CD4-positive, alpha-beta T cell (primary cell): Measurements from ENCODE around the gene AQP6. TPM values are rescaled to one million over a fixed set of nuclear protein-coding genes. Genes with fewer than 3 reads are reported as not detected.

Experiments
- ATAC-seq: fragments of 200-7000 bp; cut with Tn5 transposase; one replicate; pipeline ENCODE4 v1.10.0; 2022; ENCODE audit warnings: mild to moderate bottlenecking; ENCODE audit not compliant: poor library complexity
- CTCF ChIA-PET: fragments of 350-600 bp; sonication (Branson Sonifier 250); formaldehyde crosslinking; loops from one replicate; lab custom pipeline; 2021; ENCODE audit warnings: antibody characterized with exemption, inconsistent platforms; lab: Charles Lee
- POLR2A ChIA-PET: fragments of 350-600 bp; sonication (Branson Sonifier 250); formaldehyde crosslinking; loops from one replicate; lab custom pipeline; 2021; ENCODE audit warnings: antibody characterized with exemption, inconsistent platforms; lab: Charles Lee
- DNase-seq, 14 experiments: peaks; one replicate each; pipeline ENCODE4 v3.0.0-alpha.2; 2013 to 2020; ENCODE audit warnings: mixed read lengths in 2 of 14
- H3K27ac ChIP-seq, 2 donors: one replicate each; pipeline versions ENCODE4 v1.5.1 to v1.7.0; 2013; ENCODE audit warnings: low read length in 2 of 2, low read depth in 1 of 2, mild to moderate bottlenecking in 1 of 2
- H3K27me3 ChIP-seq, 2 experiments: 1 replicate in 1 of 2; 2 replicates in 1 of 2; pipeline versions ENCODE4 v1.6.1 to v1.7.0; 2013; ENCODE audit warnings: low read length in 2 of 2, control low read depth in 1 of 2, mild to moderate bottlenecking in 1 of 2, moderate library complexity in 1 of 2; ENCODE audit not compliant: insufficient read depth in 2 of 2, control insufficient read depth in 1 of 2
- H3K36me3 ChIP-seq: one replicate; pipeline ENCODE4 v1.6.1; 2013; ENCODE audit warnings: low read length, control low read depth; ENCODE audit not compliant: insufficient read depth
- H3K4me1 ChIP-seq: one replicate; pipeline ENCODE4 v1.6.1; 2013; ENCODE audit warnings: low read length, control low read depth; ENCODE audit not compliant: insufficient read depth
- H3K4me3 ChIP-seq: one replicate; pipeline ENCODE4 v1.5.1; 2013; ENCODE audit warnings: mild to moderate bottlenecking, low read length, moderate library complexity
- H3K9me3 ChIP-seq, 2 experiments: 1 replicate in 1 of 2; 2 replicates in 1 of 2; pipeline versions ENCODE4 v1.6.1 to v1.7.0; 2013; ENCODE audit warnings: low read length in 2 of 2, mild to moderate bottlenecking in 2 of 2, control low read depth in 1 of 2, moderate library complexity in 1 of 2; ENCODE audit not compliant: control insufficient read depth in 1 of 2, insufficient read depth in 1 of 2
- H3K27ac Mint-ChIP-seq: one replicate; pipeline ENCODE4 v1.8.0; 2020; ENCODE audit warnings: mixed read lengths
- H3K27me3 Mint-ChIP-seq: one replicate; pipeline ENCODE4 v1.8.0; 2021; ENCODE audit warnings: mixed read lengths
- H3K36me3 Mint-ChIP-seq: one replicate; pipeline ENCODE4 v1.8.0; 2021; ENCODE audit warnings: low read depth, mixed read lengths
- H3K4me1 Mint-ChIP-seq: one replicate; pipeline ENCODE4 v1.8.0; 2021; ENCODE audit warnings: low read depth, mixed read lengths
- H3K4me3 Mint-ChIP-seq: one replicate; pipeline ENCODE4 v1.8.0; 2020; ENCODE audit warnings: mild to moderate bottlenecking, mixed read lengths
- H3K9me3 Mint-ChIP-seq: one replicate; pipeline ENCODE4 v1.8.0; 2020; ENCODE audit warnings: mixed read lengths
- intact Hi-C, 2 experiments: fragments of 100-400 bp; cut with DNase I in 1 of 2; cut with micrococcal nuclease in 1 of 2; formaldehyde crosslinking; loops; one replicate each; pipeline versions ENCODE4 v1.15.1 to v1.9.0; 2023 to 2025; cut with DNase I, micrococcal nuclease
- total RNA-seq, 174 experiments: library from RNA in 2 of 174; stranded (reverse) in 2 of 174; gene quantifications; one replicate each; pipeline ENCODE4 v1.2.3 and lab custom pipeline; 2021 to 2026
- TF ChIP-seq, protein P1 (sequence below): fragments of 200-600 bp; IDR thresholded peaks from one replicate; pipeline ENCODE4 v1.8.0; 2022; ENCODE audit warnings: antibody characterized with exemption, mild to moderate bottlenecking

AQP6 gene
- total RNA-seq, 2 experiments from 2014 or later: not detected

DNA sequence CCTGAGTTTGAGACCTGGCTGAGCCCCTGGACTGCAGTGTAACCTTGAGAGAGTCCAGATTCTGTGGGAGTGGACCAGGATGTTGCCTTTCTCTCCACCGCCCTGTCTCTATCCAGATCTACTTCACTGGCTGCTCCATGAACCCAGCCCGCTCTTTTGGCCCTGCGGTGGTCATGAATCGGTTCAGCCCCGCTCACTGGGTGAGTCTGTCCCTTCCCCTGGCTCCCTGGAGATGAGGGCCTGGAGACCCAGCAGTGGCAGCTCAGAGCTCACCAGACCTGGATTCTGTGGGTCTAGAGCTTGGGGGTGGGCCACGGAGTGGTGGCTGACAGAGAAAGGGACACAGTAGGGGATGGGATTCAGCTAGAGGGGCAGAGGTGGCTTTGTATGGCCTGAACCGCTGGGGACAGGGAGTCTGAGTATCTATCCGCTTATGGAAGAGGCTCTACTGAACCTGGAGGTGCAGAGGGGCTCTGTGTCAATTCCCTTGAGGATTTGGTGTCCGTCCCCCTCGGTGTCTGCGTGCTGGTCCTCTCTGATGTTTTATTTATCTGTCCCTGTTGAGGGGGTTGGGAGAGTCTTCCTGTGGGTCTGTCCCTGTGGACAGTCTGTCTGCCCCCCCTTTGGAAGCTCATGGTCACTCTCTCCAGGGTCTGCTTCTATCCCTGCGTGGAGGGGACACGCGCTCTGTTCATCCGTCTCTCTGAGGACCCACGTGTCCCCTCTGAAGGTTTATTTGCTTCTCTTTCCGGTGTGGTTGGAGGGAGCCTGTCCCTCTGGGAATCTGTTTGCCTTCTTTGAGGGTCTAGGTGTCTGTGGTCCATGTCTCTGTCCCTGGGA is 8.6 kb upstream of the AQP6 start:
- CTCF ChIA-PET: no interaction called here
- H3K4me3 Mint-ChIP-seq: no peak overlapping the region
- Histone ChIP-seq H3K9me3 (peaks cover 0 to 8% of the 10 kb centered on the region in 2 experiments), H3K36me3 (no peaks in the 10 kb centered on the region), H3K27ac (no peak overlapping the region), H3K4me1 (peaks cover 22% of the 10 kb centered on the region), H3K4me3 (no peak overlapping the region), H3K27me3 (peaks cover 38 to 59% of the 10 kb centered on the region in 2 experiments)
- TF ChIP-seq, protein P1, sequence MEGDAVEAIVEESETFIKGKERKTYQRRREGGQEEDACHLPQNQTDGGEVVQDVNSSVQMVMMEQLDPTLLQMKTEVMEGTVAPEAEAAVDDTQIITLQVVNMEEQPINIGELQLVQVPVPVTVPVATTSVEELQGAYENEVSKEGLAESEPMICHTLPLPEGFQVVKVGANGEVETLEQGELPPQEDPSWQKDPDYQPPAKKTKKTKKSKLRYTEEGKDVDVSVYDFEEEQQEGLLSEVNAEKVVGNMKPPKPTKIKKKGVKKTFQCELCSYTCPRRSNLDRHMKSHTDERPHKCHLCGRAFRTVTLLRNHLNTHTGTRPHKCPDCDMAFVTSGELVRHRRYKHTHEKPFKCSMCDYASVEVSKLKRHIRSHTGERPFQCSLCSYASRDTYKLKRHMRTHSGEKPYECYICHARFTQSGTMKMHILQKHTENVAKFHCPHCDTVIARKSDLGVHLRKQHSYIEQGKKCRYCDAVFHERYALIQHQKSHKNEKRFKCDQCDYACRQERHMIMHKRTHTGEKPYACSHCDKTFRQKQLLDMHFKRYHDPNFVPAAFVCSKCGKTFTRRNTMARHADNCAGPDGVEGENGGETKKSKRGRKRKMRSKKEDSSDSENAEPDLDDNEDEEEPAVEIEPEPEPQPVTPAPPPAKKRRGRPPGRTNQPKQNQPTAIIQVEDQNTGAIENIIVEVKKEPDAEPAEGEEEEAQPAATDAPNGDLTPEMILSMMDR: no peak
- peaks cover 13% of the 10 kb centered on the region for H3K4me1 Mint-ChIP-seq
- ATAC-seq (no peak), DNase-seq (no peak)
- H3K27ac Mint-ChIP-seq: no peak overlapping the region
- H3K27me3 Mint-ChIP-seq: peaks cover 67% of the 10 kb centered on the region
- H3K9me3 Mint-ChIP-seq: no peaks in the 10 kb centered on the region
- POLR2A ChIA-PET: no interaction called here
- intact Hi-C loops: no loop called here
- no peaks in the 10 kb centered on the region for H3K36me3 Mint-ChIP-seq

DNA sequence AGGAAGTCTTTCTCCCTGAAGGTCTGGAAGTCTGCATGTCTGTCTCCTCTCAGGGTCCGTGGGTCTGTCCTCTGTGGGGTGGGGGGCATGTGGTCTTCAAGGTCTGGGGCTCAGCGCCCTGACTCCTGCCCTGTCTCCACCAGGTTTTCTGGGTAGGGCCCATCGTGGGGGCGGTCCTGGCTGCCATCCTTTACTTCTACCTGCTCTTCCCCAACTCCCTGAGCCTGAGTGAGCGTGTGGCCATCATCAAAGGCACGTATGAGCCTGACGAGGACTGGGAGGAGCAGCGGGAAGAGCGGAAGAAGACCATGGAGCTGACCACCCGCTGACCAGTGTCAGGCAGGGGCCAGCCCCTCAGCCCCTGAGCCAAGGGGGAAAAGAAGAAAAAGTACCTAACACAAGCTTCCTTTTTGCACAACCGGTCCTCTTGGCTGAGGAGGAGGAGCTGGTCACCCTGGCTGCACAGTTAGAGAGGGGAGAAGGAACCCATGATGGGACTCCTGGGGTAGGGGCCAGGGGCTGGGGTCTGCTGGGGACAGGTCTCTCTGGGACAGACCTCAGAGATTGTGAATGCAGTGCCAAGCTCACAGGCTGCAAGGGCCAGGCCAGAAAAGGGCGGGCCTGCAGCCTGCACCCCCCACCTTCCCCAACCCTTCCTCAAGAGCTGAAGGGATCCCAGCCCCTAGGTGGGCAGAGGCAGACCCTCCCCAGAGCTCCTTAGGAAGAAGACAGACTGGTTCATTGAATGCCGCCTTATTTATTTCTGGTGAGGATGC is 7.7 kb upstream of the AQP6 start:
- no peak overlapping the region for H3K27ac Mint-ChIP-seq
- H3K9me3 ChIP-seq: peaks cover 0 to 8% of the 10 kb centered on the region in 2 experiments
- TF ChIP-seq, protein P1: no peak
- ATAC-seq (no peak), DNase-seq (no peak)
- no peak overlapping the region for H3K4me3 ChIP-seq
- POLR2A ChIA-PET: no interaction called here
- peaks cover 31 to 50% of the 10 kb centered on the region in 2 experiments for H3K27me3 ChIP-seq
- H3K36me3 Mint-ChIP-seq: no peaks in the 10 kb centered on the region
- peaks cover 22% of the 10 kb centered on the region for H3K4me1 ChIP-seq
- no peaks in the 10 kb centered on the region for H3K9me3 Mint-ChIP-seq
- intact Hi-C loops: loop anchor here in 1 of 2 experiments (5.0 kb wide), 1 partner anchor 212 kb away; no protein-coding TSS in a partner anchor
- H3K4me3 Mint-ChIP-seq: no peak overlapping the region
- H3K27ac ChIP-seq: no peak overlapping the region
- H3K4me1 Mint-ChIP-seq: peaks cover 13% of the 10 kb centered on the region
- CTCF ChIA-PET: no interaction called here
- H3K36me3 ChIP-seq: no peaks in the 10 kb centered on the region
- H3K27me3 Mint-ChIP-seq: peaks cover 59% of the 10 kb centered on the region

DNA sequence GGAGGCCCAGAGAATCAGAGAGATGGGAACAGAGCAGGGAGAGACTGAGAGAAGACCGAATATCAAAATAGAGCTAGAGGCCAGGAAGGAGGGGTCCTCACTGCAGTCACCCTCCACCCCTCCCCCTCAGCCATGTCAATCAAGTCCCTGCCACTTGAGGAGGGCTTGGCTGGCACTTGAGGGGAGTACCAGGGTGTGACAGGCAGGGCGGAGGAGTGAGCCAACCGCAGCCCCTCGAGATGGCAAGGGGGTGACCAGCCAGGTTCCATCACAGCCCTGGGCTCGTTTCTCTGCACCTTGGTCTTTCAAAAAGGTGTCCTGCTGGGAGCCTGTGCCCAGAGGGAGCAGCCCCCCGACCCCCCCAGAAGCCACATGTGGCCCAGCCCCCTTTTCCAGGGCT is 6.9 kb upstream of the AQP6 start:
- peaks cover 5% of the 10 kb centered on the region for H3K4me1 Mint-ChIP-seq
- H3K27me3 ChIP-seq: peaks cover 24 to 47% of the 10 kb centered on the region in 2 experiments
- POLR2A ChIA-PET: no interaction called here
- H3K27ac Mint-ChIP-seq: no peak overlapping the region
- H3K9me3 ChIP-seq: peaks cover 0 to 8% of the 10 kb centered on the region in 2 experiments
- TF ChIP-seq, protein P1: no peak
- H3K27ac ChIP-seq: no peak overlapping the region
- H3K9me3 Mint-ChIP-seq: no peaks in the 10 kb centered on the region
- H3K27me3 Mint-ChIP-seq: peaks cover 51% of the 10 kb centered on the region
- DNase-seq (no peak), ATAC-seq (no peak)
- H3K4me3 ChIP-seq: no peak overlapping the region
- no peaks in the 10 kb centered on the region for H3K36me3 Mint-ChIP-seq
- CTCF ChIA-PET: interaction anchor here (1.5 to 3.1 kb wide), 9 partner anchors 14 to 210 kb away, joined by 3 to 32 read pairs (median 11); partner anchors contain the start of genes COX14 and SMARCD1
- H3K36me3 ChIP-seq: no peaks in the 10 kb centered on the region
- H3K4me1 ChIP-seq: peaks cover 21% of the 10 kb centered on the region
- no peak overlapping the region for H3K4me3 Mint-ChIP-seq
- intact Hi-C loops: loop anchor here in 1 of 2 experiments (5.0 kb wide), 1 partner anchor 211 kb away; no protein-coding TSS in a partner anchor
